Endometrial microvascular endothelial cells (primary cell): ENCODE results near the gene TMPRSS3. TPM values are rescaled to one million over a fixed set of nuclear protein-coding genes. Genes with fewer than 3 reads are reported as not detected.

Experiments
- in situ Hi-C: cut with HindIII; loops from 2 replicates; pipeline ENCODE4 v1.10.0; 2017; ENCODE audit warnings: low sequenced_read_pairs, low pct_unique_long_range_greater_than_20kb; ENCODE audit errors: inconsistent ontology term
- total RNA-seq: library from RNA; depleted of rRNA; stranded (reverse); fragments of >200 nt; gene quantifications from one replicate; pipeline ENCODE4 v1.2.3, GENCODE V29; 2015; ENCODE audit errors: inconsistent ontology term

Gene TMPRSS3
- total RNA-seq, 1 donor from 2014 or later = not detected

DNA sequence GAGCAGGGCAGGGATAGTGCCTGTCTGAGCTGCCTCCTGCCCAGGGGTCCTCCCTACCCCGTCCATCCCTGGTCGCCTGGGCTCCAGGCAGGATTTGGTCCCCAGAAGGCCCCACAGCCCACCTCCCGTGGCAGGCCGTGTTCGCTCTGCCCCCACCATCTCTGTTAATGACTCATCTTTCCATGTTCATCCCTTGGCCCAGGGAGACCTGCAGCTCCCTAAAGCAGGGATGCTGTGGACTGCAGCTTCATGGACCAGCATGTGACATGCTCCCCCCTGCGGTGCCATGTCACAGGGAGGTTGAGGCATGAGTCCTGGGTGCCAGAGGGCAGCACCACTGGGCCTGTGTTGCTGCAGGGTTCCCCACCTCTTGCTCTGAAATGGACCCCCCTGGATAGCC, 34.7 kb upstream of the TMPRSS3 start:
- in situ Hi-C loops = no loop called here

DNA sequence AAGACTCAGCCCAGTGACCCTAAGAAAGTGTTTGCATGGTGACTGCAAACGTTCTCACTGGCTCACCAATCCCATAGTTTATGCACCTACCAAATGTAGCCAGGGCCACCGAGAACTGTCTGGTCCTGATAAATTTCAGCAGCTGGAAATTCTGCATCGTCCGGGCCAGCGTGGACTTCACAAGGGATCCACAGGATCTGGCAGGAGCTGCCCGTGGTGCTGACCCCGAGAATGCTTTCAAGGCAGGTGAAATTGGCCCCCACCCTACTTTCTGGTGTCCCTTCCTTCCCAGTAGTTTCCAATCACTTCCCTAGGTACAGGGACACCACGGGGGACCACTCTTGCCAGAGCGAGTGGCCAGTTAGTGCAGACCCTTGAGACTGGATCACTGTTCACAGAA, 34.0 kb upstream of the TMPRSS3 start:
- in situ Hi-C loops = no loop called here

DNA sequence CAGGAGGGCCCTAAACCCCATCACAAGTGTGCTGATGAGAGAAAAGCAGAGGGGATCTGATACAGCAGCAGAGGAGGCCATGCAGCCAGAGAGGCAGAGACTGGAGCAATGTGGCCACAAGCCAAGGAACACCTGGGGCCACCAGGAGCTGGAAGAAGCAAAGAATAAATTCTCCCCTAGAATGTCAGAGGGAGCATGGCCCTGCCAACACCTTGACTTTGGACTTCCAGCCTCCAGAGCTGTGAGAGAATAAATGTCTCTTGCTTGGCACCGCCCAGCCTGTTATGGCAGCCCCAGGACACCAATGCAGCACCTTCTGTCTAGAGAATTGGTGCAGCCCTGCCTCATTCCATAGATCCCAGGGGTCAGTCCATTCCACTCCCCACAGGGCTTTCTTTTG, 33.2 kb upstream of the TMPRSS3 start:
- in situ Hi-C loops = no loop called here

- in situ Hi-C loops = no loop called here
These were observed 32.1 kb upstream of the TMPRSS3 start for GRCh38 chr21:42427809-42428419.

GRCh38 chr21:42426876-42427480, 31.1 kb upstream of the TMPRSS3 start:
- in situ Hi-C loops = no loop called here

DNA sequence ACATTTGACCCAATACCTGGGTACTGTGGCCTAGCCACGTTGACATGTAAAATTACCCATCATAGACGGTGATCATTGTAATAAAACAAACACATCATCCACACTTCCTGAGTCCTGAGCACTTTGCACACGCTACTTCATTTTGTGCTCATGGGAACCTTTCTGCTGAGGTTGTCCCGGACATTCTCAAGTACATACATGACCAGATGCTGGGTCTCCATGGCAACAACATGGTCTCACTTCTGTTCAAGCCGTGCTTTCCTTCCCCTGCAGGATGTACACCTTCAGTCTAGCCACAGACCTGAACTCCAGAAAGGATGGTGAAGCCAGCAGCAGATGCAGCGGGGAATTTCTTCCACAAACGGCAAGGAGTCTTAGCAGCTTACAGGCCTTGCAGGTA, 30.6 kb upstream of the TMPRSS3 start:
- in situ Hi-C loops = no loop called here

DNA sequence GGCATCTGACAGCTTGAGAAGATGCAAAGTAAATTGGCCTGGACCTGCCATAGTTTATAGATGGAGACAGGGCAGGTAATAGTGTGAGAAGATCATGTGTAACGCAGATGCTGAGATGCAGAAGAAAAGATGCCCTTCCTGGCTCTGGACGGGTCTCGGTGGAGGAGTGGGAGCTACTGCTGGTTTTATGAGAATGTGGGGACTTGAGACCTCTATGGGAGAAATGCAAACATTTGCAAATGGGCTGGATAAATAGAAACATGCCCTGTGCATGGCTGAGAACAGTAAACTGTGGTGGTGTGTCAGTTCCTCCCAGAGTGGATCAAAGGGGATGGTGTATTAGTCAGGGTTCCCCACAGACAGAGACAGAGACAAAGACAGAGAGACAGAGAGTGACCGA, 29.7 kb upstream of the TMPRSS3 start:
- in situ Hi-C loops = no loop called here

DNA sequence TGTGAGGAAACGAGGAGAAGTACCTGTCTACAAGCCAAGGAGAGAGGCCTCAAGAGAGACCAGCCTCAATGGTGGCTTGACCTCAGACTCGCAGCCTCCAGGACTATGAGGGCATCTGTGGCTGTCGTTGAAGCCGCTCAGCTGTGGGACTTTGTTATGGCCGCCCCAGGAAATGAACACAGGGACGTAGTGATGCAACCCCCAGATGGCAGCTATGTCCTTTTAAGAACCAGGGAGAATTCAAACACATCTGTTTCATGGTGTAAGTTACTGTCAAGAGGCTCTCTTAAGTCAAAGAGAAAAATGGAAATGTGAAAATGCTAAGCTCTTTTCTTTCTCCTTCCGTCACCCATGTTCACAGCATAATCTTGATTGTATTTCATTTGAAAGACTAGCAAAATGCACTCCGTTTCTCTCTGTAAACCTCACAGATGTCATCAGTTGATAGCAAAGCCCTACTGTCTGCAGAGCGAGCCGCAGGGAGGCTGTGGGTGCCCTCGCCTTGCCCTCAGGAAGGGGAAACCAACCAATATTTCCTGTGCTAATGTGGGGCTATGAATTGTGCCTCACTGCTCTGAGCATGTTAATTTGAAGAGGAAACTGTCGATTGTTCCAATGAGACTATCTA, 29.2 kb upstream of the TMPRSS3 start:
- in situ Hi-C loops = no loop called here

- in situ Hi-C loops = no loop called here
These were observed 27.8 kb upstream of the TMPRSS3 start for GRCh38 chr21:42423685-42424084.

DNA sequence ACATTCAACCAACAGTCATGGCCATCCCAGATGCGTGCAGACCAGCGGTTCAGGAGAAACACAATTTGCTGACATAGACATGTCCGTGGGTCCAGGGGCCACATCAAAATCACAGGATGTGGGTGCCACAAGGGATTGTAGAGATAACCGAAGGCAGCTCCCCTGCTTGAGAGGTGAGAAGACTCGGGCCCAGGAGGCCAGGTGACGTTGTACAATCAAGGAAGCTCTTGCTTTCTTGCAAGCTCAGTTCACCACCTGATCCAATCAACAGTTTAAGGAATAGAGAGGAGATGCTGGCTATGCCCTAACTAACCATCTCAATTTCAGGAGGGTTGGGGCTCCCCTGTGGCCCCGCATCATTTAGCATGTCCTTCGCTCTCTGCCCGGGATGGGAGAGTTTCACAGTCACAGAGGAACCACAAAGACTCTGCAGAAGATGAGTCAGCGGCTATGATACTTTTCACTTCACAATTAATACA, 27.4 kb upstream of the TMPRSS3 start:
- in situ Hi-C loops = no loop called here

DNA sequence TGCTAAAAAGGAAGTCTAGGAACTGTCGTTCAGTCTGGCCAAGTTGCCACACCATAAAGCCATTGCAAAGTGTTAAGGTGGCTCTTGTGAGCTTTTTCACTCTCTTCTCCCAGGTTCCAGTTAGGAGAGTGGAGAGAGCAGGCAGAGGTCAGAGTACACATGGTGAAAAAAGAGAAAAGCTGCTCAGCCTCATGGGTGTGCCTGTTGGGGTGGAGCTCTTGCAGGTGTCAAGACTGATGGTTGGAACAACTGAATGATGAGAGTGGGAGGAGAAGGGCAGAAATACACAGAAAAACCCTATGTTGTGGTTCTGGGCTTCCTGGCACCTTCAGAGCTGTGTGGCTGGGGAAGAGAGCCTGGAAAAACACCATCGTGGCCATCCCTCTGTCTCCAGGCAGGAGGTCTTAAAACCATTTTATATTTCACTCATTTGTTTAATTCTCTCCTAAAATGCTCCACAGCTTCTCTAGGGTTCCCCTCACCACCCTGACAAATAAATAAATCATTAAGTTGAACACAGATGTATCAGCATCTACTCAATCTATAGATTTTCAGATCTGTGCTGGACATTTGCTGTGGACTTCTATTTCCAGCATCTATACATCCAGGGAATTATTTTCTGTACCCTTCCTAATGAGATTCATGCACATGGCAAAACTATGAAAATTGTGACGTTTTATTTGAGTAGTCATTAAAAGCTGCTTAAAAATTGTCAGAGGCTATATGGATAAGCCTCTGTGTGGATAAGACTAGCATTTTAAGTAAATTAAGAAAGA, 25.4 kb upstream of the TMPRSS3 start:
- in situ Hi-C loops = no loop called here

- in situ Hi-C loops = no loop called here
These were observed 24.0 kb upstream of the TMPRSS3 start for GRCh38 chr21:42419845-42420244.

DNA sequence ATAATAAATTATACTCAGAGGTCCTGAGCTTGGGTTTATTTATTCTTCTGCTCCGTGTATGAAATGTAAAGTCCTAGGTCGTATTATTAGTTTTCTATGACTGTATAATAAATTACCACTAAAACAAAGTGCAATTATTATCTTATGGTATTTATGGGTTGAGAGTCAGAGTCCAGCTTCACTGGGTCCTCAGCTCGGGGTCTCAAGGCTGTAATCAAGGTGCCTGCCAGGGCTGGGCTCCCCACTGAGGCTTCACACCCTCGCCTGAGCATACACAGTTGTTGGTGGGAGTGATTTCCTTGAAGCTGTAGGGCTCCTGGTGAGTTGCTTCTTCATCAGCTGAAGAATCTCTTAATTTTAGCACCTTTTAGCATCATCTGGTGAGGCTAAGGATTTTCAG, 23.0 kb upstream of the TMPRSS3 start:
- in situ Hi-C loops = no loop called here

- in situ Hi-C loops = no loop called here
These were observed 21.7 kb upstream of the TMPRSS3 start for GRCh38 chr21:42417533-42417932.

- in situ Hi-C loops = no loop called here
These were observed 19.3 kb upstream of the TMPRSS3 start for GRCh38 chr21:42414928-42415769.

DNA sequence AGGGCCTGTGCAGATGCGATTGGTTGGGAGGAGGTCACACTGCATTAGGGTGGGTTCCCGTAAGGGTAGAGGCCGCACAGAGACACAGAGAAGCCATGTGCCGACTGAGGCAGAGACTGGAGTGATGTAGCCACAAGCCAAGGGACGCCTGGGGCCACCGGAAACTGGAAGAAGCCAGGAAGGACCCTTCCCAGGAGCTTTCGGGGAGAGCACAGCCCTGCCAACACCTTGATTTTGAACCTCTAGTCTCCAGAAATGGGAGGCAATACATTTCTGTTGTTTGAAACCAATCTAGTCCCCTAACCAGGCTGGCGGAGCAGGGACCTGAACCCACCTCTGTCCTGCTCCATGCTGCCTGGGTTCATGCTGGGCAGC, 18.7 kb upstream of the TMPRSS3 start:
- in situ Hi-C loops = no loop called here

- in situ Hi-C loops = no loop called here
These were observed 18.2 kb upstream of the TMPRSS3 start for GRCh38 chr21:42414066-42414465.

- in situ Hi-C loops = no loop called here
These were observed 17.6 kb upstream of the TMPRSS3 start for GRCh38 chr21:42413500-42413899.

DNA sequence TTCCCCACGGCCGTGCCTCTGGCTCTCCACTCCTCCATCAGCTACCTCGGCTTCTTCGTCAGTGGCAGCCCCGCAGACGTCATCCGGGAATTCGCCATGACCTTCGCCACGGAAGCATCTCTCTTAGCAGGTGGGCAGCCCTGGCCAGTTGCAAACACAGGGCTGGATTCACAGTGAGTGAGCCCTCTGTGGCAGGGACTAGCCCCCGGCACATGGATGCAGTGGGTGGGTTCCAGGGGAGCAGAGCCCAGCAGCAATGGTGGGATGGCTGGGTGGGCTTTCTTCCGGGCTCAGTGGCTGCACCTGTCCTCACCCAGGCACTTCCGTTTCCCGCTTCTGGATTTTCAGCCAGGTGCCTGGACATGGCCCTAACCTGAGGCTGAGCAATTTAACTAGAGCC, 17.2 kb upstream of the TMPRSS3 start:
- in situ Hi-C loops = no loop called here
